Kidney (tissue), 14 donors: ENCODE results near the gene ANKLE1. TPM values are rescaled to one million over a fixed set of nuclear protein-coding genes. Genes with fewer than 3 reads are reported as not detected.

ENCODE experiments used
- DNase-seq, 5 donors: peaks; one replicate each; pipeline ENCODE4 v3.0.0-alpha.2; 2013 to 2020
- FAIRE-seq: peaks from 2 replicates; lab custom pipeline; 2012; peaks lifted over from hg19 to GRCh38; lab: Jason Lieb, UNC
- H3K27ac ChIP-seq, 2 donors: one replicate each; pipeline ENCODE4 v1.7.0; 2013; ENCODE audit warnings: low read depth in 2 of 2, low read length in 2 of 2, inconsistent platforms in 1 of 2
- H3K27me3 ChIP-seq: one replicate; pipeline ENCODE4 v1.7.1; 2013; ENCODE audit warnings: low read length, inconsistent platforms; ENCODE audit not compliant: control insufficient read depth, insufficient read depth
- H3K36me3 ChIP-seq, 3 donors: one replicate each; pipeline versions ENCODE4 v1.7.0 to v1.7.1; 2013; ENCODE audit warnings: low read length in 3 of 3, control low read depth in 1 of 3, inconsistent platforms in 1 of 3; ENCODE audit not compliant: insufficient read depth in 3 of 3, control insufficient read depth in 2 of 3
- H3K4me1 ChIP-seq, 3 donors: one replicate each; pipeline versions ENCODE4 v1.7.0 to v1.7.1; 2013; ENCODE audit warnings: low read length in 3 of 3, inconsistent platforms in 1 of 3, low read depth in 1 of 3; ENCODE audit not compliant: control insufficient read depth in 2 of 3, insufficient read depth in 2 of 3
- H3K4me3 ChIP-seq, 3 donors: one replicate each; pipeline versions ENCODE4 v1.7.0 to v1.8.1; 2013; ENCODE audit warnings: low read length in 3 of 3, control low read depth in 1 of 3, inconsistent platforms in 1 of 3
- H3K9ac ChIP-seq, 3 donors: one replicate each; pipeline versions ENCODE4 v1.7.0 to v1.7.1; 2013; ENCODE audit warnings: low read length in 3 of 3, control low read depth in 1 of 3, inconsistent platforms in 1 of 3
- H3K9me3 ChIP-seq, 3 donors: one replicate each; pipeline versions ENCODE4 v1.7.0 to v1.7.1; 2013; ENCODE audit warnings: low read length in 3 of 3, control low read depth in 1 of 3, inconsistent platforms in 1 of 3; ENCODE audit not compliant: control insufficient read depth in 2 of 3, insufficient read depth in 1 of 3
- intact Hi-C: fragments of 100-400 bp; cut with DNase I; formaldehyde crosslinking; loops from one replicate; pipeline ENCODE4 v1.11.1; 2022
- polyA plus RNA-seq: library from polyadenylated mRNA; stranded (reverse); fragments of 350-450 nt; fragmentation: Illumina TruSeq; extraction: RNeasy Lipid Tissue Mini Kit (QIAGEN cat#74804); gene quantifications from one replicate; pipeline ENCODE4 v1.2.3, GENCODE V29; 2014; ENCODE audit warnings: low read depth, low replicate concordance; ENCODE audit not compliant: insufficient read depth
- total RNA-seq: library from RNA; stranded (reverse); fragmentation: NEBNext Ultra II Directional; extraction: Animal tissue kit (Norgen Biotek cat#: 25700); gene quantifications from one replicate; pipeline ENCODE4 v1.2.1, GENCODE V29; 2021
- TF ChIP-seq, protein P1 (sequence below): IDR thresholded peaks from 3 replicates; pipeline ENCODE4 v1.5.1; 2012; ENCODE audit warnings: mild to moderate bottlenecking, moderate library complexity, borderline replicate concordance; ENCODE audit not compliant: insufficient read depth; ENCODE audit errors: extremely low read depth
- donor health status: control.
- donor health status: control.
- donor health status: control.
- donor health status: control.
- donor health status: control.
- donor health status: DM: yes; HTN: yes; CAD: no.
- donor health status: Normal renal cell carcinoma (clear cell type).

ANKLE1 gene
- total and polyA plus RNA-seq, 2 donors from 2014 or later: 0.54 TPM; not detected in 1

GRCh38 chr19:17326595-17326966, 44.9 kb downstream of the ANKLE1 start:
- H3K27me3 ChIP-seq: no peaks in the 10 kb centered on the region
- TF ChIP-seq, protein P1, sequence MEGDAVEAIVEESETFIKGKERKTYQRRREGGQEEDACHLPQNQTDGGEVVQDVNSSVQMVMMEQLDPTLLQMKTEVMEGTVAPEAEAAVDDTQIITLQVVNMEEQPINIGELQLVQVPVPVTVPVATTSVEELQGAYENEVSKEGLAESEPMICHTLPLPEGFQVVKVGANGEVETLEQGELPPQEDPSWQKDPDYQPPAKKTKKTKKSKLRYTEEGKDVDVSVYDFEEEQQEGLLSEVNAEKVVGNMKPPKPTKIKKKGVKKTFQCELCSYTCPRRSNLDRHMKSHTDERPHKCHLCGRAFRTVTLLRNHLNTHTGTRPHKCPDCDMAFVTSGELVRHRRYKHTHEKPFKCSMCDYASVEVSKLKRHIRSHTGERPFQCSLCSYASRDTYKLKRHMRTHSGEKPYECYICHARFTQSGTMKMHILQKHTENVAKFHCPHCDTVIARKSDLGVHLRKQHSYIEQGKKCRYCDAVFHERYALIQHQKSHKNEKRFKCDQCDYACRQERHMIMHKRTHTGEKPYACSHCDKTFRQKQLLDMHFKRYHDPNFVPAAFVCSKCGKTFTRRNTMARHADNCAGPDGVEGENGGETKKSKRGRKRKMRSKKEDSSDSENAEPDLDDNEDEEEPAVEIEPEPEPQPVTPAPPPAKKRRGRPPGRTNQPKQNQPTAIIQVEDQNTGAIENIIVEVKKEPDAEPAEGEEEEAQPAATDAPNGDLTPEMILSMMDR: no peak
- no peak for DNase-seq
- no peak overlapping the region for H3K4me3 ChIP-seq
- no peak overlapping the region for H3K27ac ChIP-seq
- no peak for FAIRE-seq
- no peaks in the 10 kb centered on the region for H3K9me3 ChIP-seq
- no peaks in the 10 kb centered on the region for H3K36me3 ChIP-seq
- no peaks in the 10 kb centered on the region for H3K4me1 ChIP-seq
- intact Hi-C loops: no loop called here
- no peak overlapping the region for H3K9ac ChIP-seq

DNA sequence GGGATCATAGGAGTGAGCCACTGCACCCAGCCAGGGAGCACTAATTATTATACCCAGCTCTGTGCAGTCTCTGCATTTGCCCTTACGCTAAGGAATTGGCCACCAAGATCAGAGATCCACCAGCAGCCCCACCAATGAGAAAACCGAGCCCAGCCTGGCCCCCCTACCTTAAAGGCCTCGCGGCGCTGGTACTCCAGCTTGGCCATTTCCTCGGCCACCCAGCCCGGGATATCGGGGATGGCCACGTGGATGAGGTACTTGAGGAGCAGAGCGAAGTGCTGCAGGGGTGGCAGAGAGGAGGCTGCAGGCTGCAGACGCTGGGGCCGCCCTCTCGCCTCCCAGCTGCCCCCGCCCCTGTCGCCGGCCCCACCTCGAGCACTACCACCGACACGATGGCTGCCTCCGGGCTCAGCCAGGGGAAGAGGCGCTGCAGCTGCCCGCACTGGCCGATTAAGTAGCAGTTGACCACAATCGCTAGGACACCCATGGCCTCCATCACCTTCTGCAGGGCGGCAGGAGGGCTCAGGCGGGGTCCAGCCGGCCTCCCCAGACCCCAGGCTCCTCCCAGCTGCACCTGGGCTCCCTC, 45.5 kb downstream of the ANKLE1 start:
- no peak overlapping the region for H3K27ac ChIP-seq
- DNase-seq: no peak
- no peaks in the 10 kb centered on the region for H3K27me3 ChIP-seq
- H3K36me3 ChIP-seq: no peaks in the 10 kb centered on the region
- intact Hi-C loops: no loop called here
- H3K4me3 ChIP-seq: no peak overlapping the region
- no peaks in the 10 kb centered on the region for H3K9me3 ChIP-seq
- FAIRE-seq: no peak
- TF ChIP-seq, protein P1: no peak
- H3K4me1 ChIP-seq: no peaks in the 10 kb centered on the region
- no peak overlapping the region for H3K9ac ChIP-seq

GRCh38 chr19:17327654-17328516, 46.2 kb downstream of the ANKLE1 start:
- no peaks in the 10 kb centered on the region for H3K27me3 ChIP-seq
- H3K9me3 ChIP-seq: no peaks in the 10 kb centered on the region
- TF ChIP-seq, protein P1: peak; percentile 24
- H3K4me1 ChIP-seq: no peaks in the 10 kb centered on the region
- no peak overlapping the region for H3K27ac ChIP-seq
- no peak overlapping the region for H3K9ac ChIP-seq
- H3K4me3 ChIP-seq: peak overlapping the region in 1 of 3 donors; percentile 25
- H3K36me3 ChIP-seq: no peaks in the 10 kb centered on the region
- DNase-seq (peak in 4 of 5 donors; percentile 89 to 93 (median 92)), FAIRE-seq (no peak)
- intact Hi-C loops: no loop called here
